H9 (cell line): ENCODE results near the gene VGLL1. TPM values are rescaled to one million over a fixed set of nuclear protein-coding genes. Genes with fewer than 3 reads are reported as not detected.

Source experiments
- DNase-seq: peaks from one replicate; pipeline ENCODE4 v3.0.0-alpha.2; 2017
- H2AFZ ChIP-seq: one replicate; pipeline ENCODE4 v1.6.1; 2013; ENCODE audit warnings: mild to moderate bottlenecking, low read length, control low read depth, moderate library complexity
- H2AK5ac ChIP-seq: 2 replicates; pipeline ENCODE4 v1.6.1; 2013; ENCODE audit warnings: low read length, control low read depth, mixed read lengths; ENCODE audit not compliant: insufficient read length
- H2BK120ac ChIP-seq: one replicate; pipeline ENCODE4 v1.6.1; 2013; ENCODE audit warnings: low read depth, mild to moderate bottlenecking, low read length, control low read depth, inconsistent platforms; ENCODE audit not compliant: poor library complexity, severe bottlenecking
- H2BK12ac ChIP-seq: 2 replicates; pipeline ENCODE4 v1.6.1; 2013; ENCODE audit warnings: low read length, control low read depth, mixed read lengths, low read depth; ENCODE audit not compliant: insufficient read length
- H2BK15ac ChIP-seq: 2 replicates; pipeline ENCODE4 v1.6.1; 2013; ENCODE audit warnings: low read depth, low read length, control low read depth
- H2BK20ac ChIP-seq: one replicate; pipeline ENCODE4 v1.6.1; 2013; ENCODE audit warnings: low read depth, mild to moderate bottlenecking, low read length, control low read depth, inconsistent platforms; ENCODE audit not compliant: poor library complexity, severe bottlenecking
- H2BK5ac ChIP-seq: 2 replicates; pipeline ENCODE4 v1.6.1; 2013; ENCODE audit warnings: low read length, control low read depth, mixed read lengths; ENCODE audit not compliant: insufficient read length
- H3K14ac ChIP-seq: 2 replicates; pipeline ENCODE4 v1.6.1; 2013; ENCODE audit warnings: low read length, control low read depth; ENCODE audit not compliant: insufficient read depth
- H3K18ac ChIP-seq: 2 replicates; pipeline ENCODE4 v1.6.1; 2013; ENCODE audit warnings: low read depth, mild to moderate bottlenecking, mixed read lengths, low read length, control low read depth; ENCODE audit not compliant: insufficient read length
- H3K23ac ChIP-seq: 2 replicates; pipeline ENCODE4 v1.6.1; 2013; ENCODE audit warnings: low read length, control low read depth, mixed read lengths, low read depth; ENCODE audit not compliant: insufficient read length
- H3K23me2 ChIP-seq: 2 replicates; pipeline ENCODE4 v1.6.1; 2013; ENCODE audit warnings: low read depth, mild to moderate bottlenecking, mixed read lengths, low read length, control low read depth; ENCODE audit not compliant: insufficient read length, poor library complexity, severe bottlenecking
- H3K27ac ChIP-seq: 2 replicates; pipeline ENCODE4 v1.5.1; 2013; ENCODE audit warnings: low read length, control low read depth, mixed read lengths, low read depth; ENCODE audit not compliant: insufficient read length
- H3K27me3 ChIP-seq: 2 replicates; pipeline ENCODE4 v1.6.1; 2013; ENCODE audit warnings: low read length, control low read depth, inconsistent platforms; ENCODE audit not compliant: insufficient read depth
- H3K4ac ChIP-seq: 2 replicates; pipeline ENCODE4 v1.6.1; 2013; ENCODE audit warnings: low read depth, mild to moderate bottlenecking, control low read depth, inconsistent platforms, low read length, moderate library complexity
- H3K4me1 ChIP-seq: 2 replicates; pipeline ENCODE4 v1.6.1; 2013; ENCODE audit warnings: low read length, control low read depth, inconsistent platforms; ENCODE audit not compliant: insufficient read depth
- H3K4me2 ChIP-seq: 2 replicates; pipeline ENCODE4 v1.6.1; 2013; ENCODE audit warnings: low read length, control low read depth, mixed read lengths; ENCODE audit not compliant: insufficient read length, insufficient read depth
- H3K56ac ChIP-seq: 2 replicates; pipeline ENCODE4 v1.6.1; 2013; ENCODE audit warnings: low read depth, mild to moderate bottlenecking, mixed read lengths, low read length, control low read depth; ENCODE audit not compliant: insufficient read length
- H3K79me1 ChIP-seq: 2 replicates; pipeline ENCODE4 v1.6.1; 2013; ENCODE audit warnings: low read depth, mild to moderate bottlenecking, moderate library complexity, low read length, control low read depth, inconsistent platforms; ENCODE audit not compliant: insufficient read depth, poor library complexity, severe bottlenecking
- H3K79me2 ChIP-seq: 2 replicates; pipeline ENCODE4 v1.6.1; 2013; ENCODE audit warnings: low read length, control low read depth, inconsistent platforms; ENCODE audit not compliant: insufficient read depth
- H3K9ac ChIP-seq: 2 replicates; pipeline ENCODE4 v1.6.1; 2013; ENCODE audit warnings: low read length, control low read depth, mixed read lengths; ENCODE audit not compliant: insufficient read length; ENCODE audit errors: extremely low read depth
- H3K9me3 ChIP-seq: one replicate; pipeline ENCODE4 v1.6.1; 2013; ENCODE audit warnings: low read depth, low read length, inconsistent platforms; ENCODE audit not compliant: control insufficient read depth
- H3T11ph ChIP-seq: one replicate; pipeline ENCODE4 v1.6.1; 2013; ENCODE audit warnings: mild to moderate bottlenecking, low read length, control low read depth, inconsistent platforms
- H4K20me1 ChIP-seq: one replicate; pipeline ENCODE4 v1.6.1; 2013; ENCODE audit not compliant: control insufficient read depth, insufficient read length, insufficient read depth
- H4K5ac ChIP-seq: 2 replicates; pipeline ENCODE4 v1.6.1; 2013; ENCODE audit warnings: low read depth, mild to moderate bottlenecking, mixed read lengths, low read length, control low read depth; ENCODE audit not compliant: insufficient read length
- H4K8ac ChIP-seq: replicated peaks from 2 replicates; pipeline ENCODE4 v1.6.1; 2013; ENCODE audit warnings: low read length, control low read depth, mixed read lengths, low read depth; ENCODE audit not compliant: insufficient read length
- H4K91ac ChIP-seq: 2 replicates; pipeline ENCODE4 v1.6.1; 2013; ENCODE audit warnings: low read depth, mild to moderate bottlenecking, moderate library complexity, mixed read lengths, low read length, control low read depth; ENCODE audit not compliant: insufficient read length
- H3K27ac Mint-ChIP-seq, 3 experiments: 2 replicates in 2 of 3; 3 replicates in 1 of 3; pipeline ENCODE4 v1.8.0; 2020 to 2021; ENCODE audit warnings: mixed read lengths in 3 of 3, mild to moderate bottlenecking in 1 of 3, moderate library complexity in 1 of 3
- H3K27me3 Mint-ChIP-seq: 2 replicates; pipeline ENCODE4 v1.8.0; 2021; ENCODE audit warnings: low read depth, mild to moderate bottlenecking, moderate library complexity, mixed read lengths
- H3K36me3 Mint-ChIP-seq, 3 experiments: 2 replicates in 2 of 3; 3 replicates in 1 of 3; pipeline ENCODE4 v1.8.0; 2020 to 2021; ENCODE audit warnings: low read depth in 3 of 3, mixed read lengths in 3 of 3; ENCODE audit not compliant: insufficient read depth in 1 of 3
- H3K4me1 Mint-ChIP-seq, 2 experiments: 2 replicates each; pipeline ENCODE4 v1.8.0; 2020; ENCODE audit warnings: mixed read lengths in 2 of 2
- H3K4me3 Mint-ChIP-seq, 2 experiments: 2 replicates in 1 of 2; 3 replicates in 1 of 2; pipeline ENCODE4 v1.8.0; 2020 to 2021; ENCODE audit warnings: mild to moderate bottlenecking in 2 of 2, mixed read lengths in 2 of 2, moderate library complexity in 1 of 2
- H3K9me3 Mint-ChIP-seq, 2 experiments: 2 replicates in 1 of 2; 3 replicates in 1 of 2; pipeline ENCODE4 v1.8.0; 2020; ENCODE audit warnings: mild to moderate bottlenecking in 2 of 2, mixed read lengths in 2 of 2, moderate library complexity in 1 of 2
- CTCF ChIP-seq: fragments of 200-600 bp; sonication (generic); conservative IDR thresholded peaks from 3 replicates; pipeline ENCODE4 v1.8.0; 2021; ENCODE audit warnings: antibody characterized with exemption, mild to moderate bottlenecking
- WGBS: extraction: QIAGEN DNeasy Blood & Tissue Kit; methylation state at CpG from one replicate; pipeline ENCODE4 v1.1.7; 2013; ENCODE audit warnings: missing lambda C conversion rate, low lambda C conversion rate, mixed read lengths; ENCODE audit not compliant: insufficient read length; ENCODE audit errors: extremely low coverage; 5-methylcytosine and 5-hydroxymethylcytosine counted together
- total RNA-seq: library from RNA; stranded (reverse); gene quantifications from 2 replicates; pipeline ENCODE4 v1.2.1, GENCODE V29; 2021

Gene VGLL1
- total RNA-seq, 1 experiment from 2014 or later = not detected

- no peak for TF ChIP-seq CTCF
- Histone ChIP-seq H2AFZ (no peak overlapping the region), H3K9ac (no peak overlapping the region), H2BK15ac (no peak overlapping the region), H3T11ph (no peak overlapping the region), H3K27ac (no peak overlapping the region), H3K4me2 (no peak overlapping the region), H4K20me1 (no peaks in the 10 kb centered on the region), H4K8ac (no peak overlapping the region), H3K4me1 (no peaks in the 10 kb centered on the region), H3K23me2 (no peaks in the 10 kb centered on the region), H3K4ac (no peak overlapping the region), H3K79me2 (no peaks in the 10 kb centered on the region), H3K18ac (no peak overlapping the region), H3K14ac (no peak overlapping the region), H2AK5ac (no peak overlapping the region), H3K79me1 (no peaks in the 10 kb centered on the region), H2BK20ac (no peak overlapping the region), H2BK5ac (no peak overlapping the region), H3K23ac (no peak overlapping the region), H3K27me3 (no peaks in the 10 kb centered on the region), H3K9me3 (peaks cover 33% of the 10 kb centered on the region), H4K91ac (no peak overlapping the region), H3K56ac (no peak overlapping the region), H2BK12ac (no peak overlapping the region), H2BK120ac (no peak overlapping the region), H4K5ac (no peak overlapping the region)
- Mint-ChIP-seq H3K27me3 (no peaks in the 10 kb centered on the region; the same call in 1 of the 2 replicates), H3K4me1 (no peaks in the 10 kb centered on the region), H3K36me3 (no peaks in the 10 kb centered on the region; a peak in 1 of 7 replicates), H3K9me3 (peaks cover 27 to 54% of the 10 kb centered on the region in 2 experiments), H3K4me3 (no peak overlapping the region), H3K27ac (no peak overlapping the region)
- WGBS = no CpG with 5 or more reads among the region's 3 CpGs
- no peak for DNase-seq
Measured at GRCh38 chrX:136574548-136574947, 42.5 kb downstream of the VGLL1 start.
